Spinal cord (tissue), 10 donors: Measurements from ENCODE around the gene SPDYE4. TPM values are rescaled to one million over a fixed set of nuclear protein-coding genes. Genes with fewer than 3 reads are reported as not detected.

Experiments
- DNase-seq, 6 donors: peaks; one replicate each; pipeline versions ENCODE4 v3.0.0 to v3.0.0-alpha.2; 2013 to 2015; ENCODE audit warnings: low spot score in 6 of 6, low read depth in 4 of 6
- H3K27ac ChIP-seq: one replicate; pipeline ENCODE4 v1.5.1; 2013; ENCODE audit warnings: low read depth, low read length, control low read depth
- H3K27me3 ChIP-seq: one replicate; pipeline ENCODE4 v1.6.1; 2013; ENCODE audit warnings: low read length; ENCODE audit not compliant: control insufficient read depth, insufficient read depth
- H3K36me3 ChIP-seq: one replicate; pipeline ENCODE4 v1.6.1; 2013; ENCODE audit warnings: low read length; ENCODE audit not compliant: control insufficient read depth, insufficient read depth
- H3K4me1 ChIP-seq: one replicate; pipeline ENCODE4 v1.6.1; 2013; ENCODE audit warnings: low read length; ENCODE audit not compliant: control insufficient read depth, insufficient read depth
- H3K4me3 ChIP-seq: one replicate; pipeline ENCODE4 v1.5.1; 2013; ENCODE audit warnings: low read depth, low read length, control low read depth
- H3K9me3 ChIP-seq: one replicate; pipeline ENCODE4 v1.6.1; 2013; ENCODE audit warnings: low read length; ENCODE audit not compliant: control insufficient read depth, insufficient read depth
- WGBS: methylation state at CpG from one replicate; pipeline ENCODE4 v1.1.5; 2013; ENCODE audit warnings: missing lambda C conversion rate; ENCODE audit not compliant: insufficient coverage; 5-methylcytosine and 5-hydroxymethylcytosine counted together
- polyA plus RNA-seq, 2 donors: library from polyadenylated mRNA; unstranded; fragments of 120-200 nt; gene quantifications; one replicate each; pipeline ENCODE4 v1.2.1, GENCODE V29; 2013; ENCODE audit not compliant: insufficient read length in 2 of 2
- total RNA-seq, 2 donors: library from RNA; depleted of rRNA in 1 of 2; stranded (reverse); fragments of 120-200 nt in 1 of 2; fragments of >200 nt in 1 of 2; gene quantifications; one replicate each; pipeline versions ENCODE4 v1.2.3 to v1.2.4, GENCODE V29; 2013 to 2014
- donor health status: healthy.

The SPDYE4 gene
- total and polyA plus RNA-seq, 4 donors = 0.98 TPM; not detected in 3

GRCh38 chr17:8788998-8789397 lies 30.7 kb upstream of the SPDYE4 start:
- no CpG with 5 or more reads among the region's 2 CpGs for WGBS
- Histone ChIP-seq H3K27me3 (no peaks in the 10 kb centered on the region), H3K4me1 (peaks cover 9% of the 10 kb centered on the region), H3K27ac (no peak overlapping the region), H3K4me3 (no peak overlapping the region), H3K9me3 (peaks cover 2% of the 10 kb centered on the region), H3K36me3 (no peaks in the 10 kb centered on the region)
- no peak for DNase-seq

GRCh38 chr17:8785547-8786413 lies 27.4 kb upstream of the SPDYE4 start:
- Histone ChIP-seq H3K27ac (no peak overlapping the region), H3K36me3 (no peaks in the 10 kb centered on the region), H3K4me1 (peaks cover 9% of the 10 kb centered on the region), H3K27me3 (no peaks in the 10 kb centered on the region), H3K9me3 (no peaks in the 10 kb centered on the region), H3K4me3 (no peak overlapping the region)
- WGBS = 43% methylated on average over 13 of the region's 19 CpGs
- DNase-seq = peak; percentile 33 to 89 (median 48)

- no peak for DNase-seq
- H3K4me3 ChIP-seq = no peak overlapping the region
- H3K9me3 ChIP-seq = no peaks in the 10 kb centered on the region
- no peaks in the 10 kb centered on the region for H3K36me3 ChIP-seq
- H3K27me3 ChIP-seq = no peaks in the 10 kb centered on the region
- H3K27ac ChIP-seq = no peak overlapping the region
- no CpG with 5 or more reads among the region's 1 CpG for WGBS
- H3K4me1 ChIP-seq = peaks cover 9% of the 10 kb centered on the region
These were observed 23.8 kb upstream of the SPDYE4 start for GRCh38 chr17:8782176-8782575.

- no peak for DNase-seq
- H3K27ac ChIP-seq = no peak overlapping the region
- 100% methylated on average over 4 of the region's 4 CpGs for WGBS
- H3K9me3 ChIP-seq = no peaks in the 10 kb centered on the region
- no peak overlapping the region for H3K4me3 ChIP-seq
- peaks cover 9% of the 10 kb centered on the region for H3K4me1 ChIP-seq
- no peaks in the 10 kb centered on the region for H3K27me3 ChIP-seq
- H3K36me3 ChIP-seq = no peaks in the 10 kb centered on the region
These were observed 23.4 kb upstream of the SPDYE4 start for GRCh38 chr17:8781776-8782175.

GRCh38 chr17:8776881-8777280 lies 18.5 kb upstream of the SPDYE4 start:
- Histone ChIP-seq H3K4me3 (no peak overlapping the region), H3K9me3 (no peaks in the 10 kb centered on the region), H3K27ac (no peak overlapping the region), H3K27me3 (no peaks in the 10 kb centered on the region), H3K36me3 (no peaks in the 10 kb centered on the region), H3K4me1 (no peaks in the 10 kb centered on the region)
- no peak for DNase-seq
- WGBS = no CpG with 5 or more reads among the region's 1 CpG

GRCh38 chr17:8776248-8776647 lies 17.9 kb upstream of the SPDYE4 start:
- Histone ChIP-seq H3K36me3 (no peaks in the 10 kb centered on the region), H3K4me1 (no peaks in the 10 kb centered on the region), H3K27me3 (no peaks in the 10 kb centered on the region), H3K4me3 (no peak overlapping the region), H3K9me3 (no peaks in the 10 kb centered on the region), H3K27ac (no peak overlapping the region)
- DNase-seq = peak in 1 of 6 donors; percentile 16

GRCh38 chr17:8766731-8767130 lies 8.4 kb upstream of the SPDYE4 start:
- no peaks in the 10 kb centered on the region for H3K27me3 ChIP-seq
- H3K4me1 ChIP-seq = no peaks in the 10 kb centered on the region
- no peak overlapping the region for H3K27ac ChIP-seq
- WGBS = 100% methylated on average over 1 of the region's 2 CpGs
- DNase-seq = no peak
- H3K4me3 ChIP-seq = no peak overlapping the region
- no peaks in the 10 kb centered on the region for H3K36me3 ChIP-seq
- H3K9me3 ChIP-seq = no peaks in the 10 kb centered on the region

- Histone ChIP-seq H3K27me3 (no peaks in the 10 kb centered on the region), H3K4me3 (no peak overlapping the region), H3K36me3 (no peaks in the 10 kb centered on the region), H3K27ac (no peak overlapping the region), H3K4me1 (no peaks in the 10 kb centered on the region), H3K9me3 (no peaks in the 10 kb centered on the region)
- no CpG with 5 or more reads among the region's 8 CpGs for WGBS
- no peak for DNase-seq
These were observed 3.7 kb upstream of the SPDYE4 start for GRCh38 chr17:8762012-8762411.

- no peak overlapping the region for H3K4me3 ChIP-seq
- no peaks in the 10 kb centered on the region for H3K4me1 ChIP-seq
- no peaks in the 10 kb centered on the region for H3K9me3 ChIP-seq
- no peak for DNase-seq
- peaks cover 3% of the 10 kb centered on the region for H3K27me3 ChIP-seq
- WGBS = 77% methylated on average over 4 of the region's 13 CpGs
- no peak overlapping the region for H3K27ac ChIP-seq
- no peaks in the 10 kb centered on the region for H3K36me3 ChIP-seq
These were observed 1.2 kb downstream of the SPDYE4 start for GRCh38 chr17:8757189-8757588.

GRCh38 chr17:8755590-8756255 lies 2.6 kb downstream of the SPDYE4 start:
- Histone ChIP-seq H3K9me3 (no peaks in the 10 kb centered on the region), H3K36me3 (no peaks in the 10 kb centered on the region), H3K4me1 (no peaks in the 10 kb centered on the region), H3K4me3 (no peak overlapping the region), H3K27me3 (peaks cover 3% of the 10 kb centered on the region), H3K27ac (no peak overlapping the region)
- WGBS = 92% methylated on average over 12 of the region's 12 CpGs
- no peak for DNase-seq
